Caco-2 (cell line): Measurements from ENCODE around the gene SELENOO. TPM values are rescaled to one million over a fixed set of nuclear protein-coding genes. Genes with fewer than 3 reads are reported as not detected.

Experiments used
- BruUV-seq: library from RNA; stranded (reverse); fragments of 400-500 nt; replicated peaks from 2 replicates; lab custom pipeline; 2021; lab: Mats Ljungman, UMichigan
- CTCF ChIA-PET: fragments of 300-600 bp; sonication (Branson Sonifier 250); formaldehyde crosslinking; loops from one replicate; lab custom pipeline; 2022; ENCODE audit warnings: antibody characterized with exemption; lab: Charles Lee
- POLR2A ChIA-PET: fragments of 300-600 bp; sonication (Branson Sonifier 250); formaldehyde crosslinking; loops from one replicate; lab custom pipeline; 2022; ENCODE audit warnings: antibody characterized with exemption; lab: Charles Lee
- DNase-seq, 2 experiments: peaks; one replicate each; pipeline versions ENCODE4 v3.0.0 to v3.0.0-alpha.2; 2020 to 2022
- H3K27me3 ChIP-seq: replicated peaks from 2 replicates; pipeline ENCODE4 v1.6.0; 2011; ENCODE audit warnings: low read length; ENCODE audit not compliant: control insufficient read depth, insufficient read depth
- H3K36me3 ChIP-seq: 2 replicates; pipeline ENCODE4 v1.5.1; 2011; ENCODE audit warnings: low read length; ENCODE audit not compliant: control insufficient read depth, insufficient read depth
- H3K4me1 ChIP-seq: fragments of 250-450 bp; sonication (Bioruptor Pico); 2 replicates; pipeline ENCODE4 v1.5.1; 2020; ENCODE audit warnings: mild to moderate bottlenecking
- H3K4me3 ChIP-seq: 2 replicates; pipeline ENCODE4 v1.5.1; 2011; ENCODE audit warnings: low read depth, mild to moderate bottlenecking, control low read depth, low read length
- H3K9me3 ChIP-seq: fragments of 250-450 bp; sonication (Bioruptor Pico); 2 replicates; pipeline ENCODE4 v1.5.1; 2020; ENCODE audit warnings: mild to moderate bottlenecking, moderate library complexity
- H3K27ac Mint-ChIP-seq: one replicate; pipeline ENCODE4 v1.8.0; 2022; ENCODE audit warnings: mixed read lengths; ENCODE audit not compliant: unreplicated experiment
- H3K27me3 Mint-ChIP-seq: one replicate; pipeline ENCODE4 v1.8.0; 2022; ENCODE audit warnings: mixed read lengths; ENCODE audit not compliant: insufficient read depth, unreplicated experiment
- H3K36me3 Mint-ChIP-seq: one replicate; pipeline ENCODE4 v1.8.0; 2022; ENCODE audit warnings: mild to moderate bottlenecking, mixed read lengths; ENCODE audit not compliant: insufficient read depth, unreplicated experiment
- H3K4me1 Mint-ChIP-seq: one replicate; pipeline ENCODE4 v1.8.0; 2022; ENCODE audit warnings: low read depth, mixed read lengths; ENCODE audit not compliant: unreplicated experiment
- H3K4me3 Mint-ChIP-seq: one replicate; pipeline ENCODE4 v1.8.0; 2022; ENCODE audit warnings: mild to moderate bottlenecking, moderate library complexity, mixed read lengths; ENCODE audit not compliant: unreplicated experiment
- H3K9me3 Mint-ChIP-seq: one replicate; pipeline ENCODE4 v1.8.0; 2022; ENCODE audit warnings: mixed read lengths; ENCODE audit not compliant: unreplicated experiment
- CTCF ChIP-seq, 2 experiments: fragments of 200-600 bp in 1 of 2; IDR thresholded peaks; 1 replicate in 1 of 2; 2 replicates in 1 of 2; pipeline versions ENCODE4 v1.5.1 to v1.8.0; 2011 to 2022; ENCODE audit warnings: antibody characterized with exemption in 1 of 2, control low read depth in 1 of 2, inconsistent platforms in 1 of 2, low read depth in 1 of 2, low read length in 1 of 2, mild to moderate bottlenecking in 1 of 2, moderate library complexity in 1 of 2; ENCODE audit not compliant: insufficient read depth in 1 of 2, severe bottlenecking in 1 of 2, unreplicated experiment in 1 of 2
- intact Hi-C: fragments of 100-400 bp; cut with micrococcal nuclease; formaldehyde crosslinking; loops from one replicate; pipeline ENCODE4 v1.10.0; 2022; ENCODE audit not compliant: unreplicated experiment
- total RNA-seq: library from RNA; stranded (reverse); gene quantifications from 2 replicates; pipeline ENCODE4 v1.2.3, GENCODE V29; 2022

SELENOO gene
- total RNA-seq, 1 experiment from 2014 or later: 29.3 TPM

GRCh38 chr22:50173983-50174355, 26.8 kb upstream of the SELENOO start:
- Mint-ChIP-seq H3K4me3 (no peak overlapping the region), H3K27me3 (peaks cover 3% of the 10 kb centered on the region), H3K9me3 (no peaks in the 10 kb centered on the region), H3K27ac (no peak overlapping the region), H3K36me3 (no peaks in the 10 kb centered on the region), H3K4me1 (no peaks in the 10 kb centered on the region)
- intact Hi-C loops: no loop called here
- no peak for DNase-seq
- no peak for TF ChIP-seq CTCF (IDR thresholded peaks at IDR 0.05; ENCODE audit: insufficient read depth in 1 of 2, low read depth in 1 of 2, low read length in 1 of 2, severe bottlenecking in 1 of 2, unreplicated experiment in 1 of 2)
- Histone ChIP-seq H3K4me3 (no peak overlapping the region), H3K36me3 (no peaks in the 10 kb centered on the region), H3K4me1 (peaks cover 11% of the 10 kb centered on the region; the same call in 1 of the 2 replicates), H3K9me3 (no peaks in the 10 kb centered on the region), H3K27me3 (no peaks in the 10 kb centered on the region)
- no TSS peak for BruUV-seq
- POLR2A ChIA-PET: no interaction called here
- CTCF ChIA-PET: no interaction called here

- Mint-ChIP-seq H3K4me1 (peaks cover 2% of the 10 kb centered on the region), H3K27me3 (peaks cover 3% of the 10 kb centered on the region), H3K4me3 (no peak overlapping the region), H3K27ac (no peak overlapping the region), H3K36me3 (no peaks in the 10 kb centered on the region), H3K9me3 (no peaks in the 10 kb centered on the region)
- no peaks in the 10 kb centered on the region for H3K9me3 ChIP-seq
- no peaks in the 10 kb centered on the region for H3K36me3 ChIP-seq
- TF ChIP-seq CTCF (IDR thresholded peaks at IDR 0.05; ENCODE audit: insufficient read depth in 1 of 2, low read depth in 1 of 2, low read length in 1 of 2, severe bottlenecking in 1 of 2, unreplicated experiment in 1 of 2): no peak
- ChIA-PET POLR2A (no interaction called here), CTCF (no interaction called here)
- H3K4me1 ChIP-seq: peaks cover 13% of the 10 kb centered on the region; the same call in 1 of the 2 replicates
- H3K27me3 ChIP-seq: no peaks in the 10 kb centered on the region
- DNase-seq: no peak
- intact Hi-C loops: no loop called here
- no TSS peak for BruUV-seq
- no peak overlapping the region for H3K4me3 ChIP-seq
Measured at GRCh38 chr22:50174382-50175190, 26.2 kb upstream of the SELENOO start.

GRCh38 chr22:50175191-50175461, 25.7 kb upstream of the SELENOO start:
- Mint-ChIP-seq H3K9me3 (no peaks in the 10 kb centered on the region), H3K27ac (no peak overlapping the region), H3K4me1 (peaks cover 7% of the 10 kb centered on the region), H3K27me3 (peaks cover 3% of the 10 kb centered on the region), H3K36me3 (no peaks in the 10 kb centered on the region), H3K4me3 (no peak overlapping the region)
- Histone ChIP-seq H3K9me3 (no peaks in the 10 kb centered on the region), H3K4me3 (no peak overlapping the region), H3K4me1 (peaks cover 17% of the 10 kb centered on the region; the same call in 1 of the 2 replicates), H3K27me3 (no peaks in the 10 kb centered on the region), H3K36me3 (no peaks in the 10 kb centered on the region)
- no peak for DNase-seq
- CTCF ChIA-PET: no interaction called here
- POLR2A ChIA-PET: no interaction called here
- BruUV-seq: no TSS peak
- intact Hi-C loops: no loop called here
- no peak for TF ChIP-seq CTCF (IDR thresholded peaks at IDR 0.05; ENCODE audit: insufficient read depth in 1 of 2, low read depth in 1 of 2, low read length in 1 of 2, severe bottlenecking in 1 of 2, unreplicated experiment in 1 of 2)
